Measurements from ENCODE around the gene ATG2B.

Gene ATG2B

GRCh38 chr14:96304956-96305355 is 58.2 kb downstream of the ATG2B start:
- no peak for DNase-seq

GRCh38 chr14:96303981-96304380 is 59.2 kb downstream of the ATG2B start:
- no peak for DNase-seq

GRCh38 chr14:96299441-96299840 is 63.7 kb downstream of the ATG2B start:
- DNase-seq = no peak

- no peak for DNase-seq
These were observed 65.1 kb downstream of the ATG2B start for GRCh38 chr14:96297997-96298515.

- DNase-seq = peak; percentile 23
These were observed 66.1 kb downstream of the ATG2B start for GRCh38 chr14:96297000-96297399.

GRCh38 chr14:96294246-96294645 is 68.9 kb downstream of the ATG2B start:
- no peak for DNase-seq

- no peak for DNase-seq
These were observed 75.3 kb downstream of the ATG2B start for GRCh38 chr14:96287856-96288255.

GRCh38 chr14:96286251-96286650 is 76.9 kb downstream of the ATG2B start:
- DNase-seq = no peak

- no peak for DNase-seq
These were observed 77.5 kb downstream of the ATG2B start for GRCh38 chr14:96285667-96286066.

GRCh38 chr14:96284430-96284829 is 78.7 kb downstream of the ATG2B start:
- no peak for DNase-seq

GRCh38 chr14:96284008-96284407 is 79.1 kb downstream of the ATG2B start:
- no peak for DNase-seq

GRCh38 chr14:96281486-96281885 is 81.7 kb downstream of the ATG2B start:
- no peak for DNase-seq

GRCh38 chr14:96280104-96280503 is 83.0 kb downstream of the ATG2B start:
- no peak for DNase-seq

- DNase-seq = no peak
These were observed 83.6 kb downstream of the ATG2B start for GRCh38 chr14:96279564-96279963.

- DNase-seq = no peak
These were observed 85.3 kb downstream of the ATG2B start for GRCh38 chr14:96277890-96278289.

- peak; percentile 77 for DNase-seq
These were observed 87.7 kb downstream of the ATG2B start for GRCh38 chr14:96275177-96276112.

- DNase-seq = no peak
These were observed 88.6 kb downstream of the ATG2B start for GRCh38 chr14:96274543-96274942.

- no peak for DNase-seq
These were observed 89.0 kb downstream of the ATG2B start for GRCh38 chr14:96274122-96274521.

- no peak for DNase-seq
These were observed 89.5 kb downstream of the ATG2B start for GRCh38 chr14:96273629-96274028.

- DNase-seq = no peak
These were observed 90.2 kb downstream of the ATG2B start for GRCh38 chr14:96272777-96273473.

- no peak for DNase-seq
These were observed 91.7 kb downstream of the ATG2B start for GRCh38 chr14:96271421-96271762.

- DNase-seq = no peak
These were observed 92.3 kb downstream of the ATG2B start for GRCh38 chr14:96270565-96271420.

- no peak for DNase-seq
These were observed 93.8 kb downstream of the ATG2B start for GRCh38 chr14:96269359-96269710.
